ENCODE measurements around the gene DNMT3L. TPM values are rescaled to one million over a fixed set of nuclear protein-coding genes. Genes with fewer than 3 reads are reported as not detected.
"Not testable (repeated sequence)": the region's sequence is repeated elsewhere in the genome, so short reads cannot be mapped to it uniquely, and the experiment has no call there.

The DNMT3L gene
- total and polyA plus RNA-seq, 7 experiments from 2014 or later: not detected

DNA sequence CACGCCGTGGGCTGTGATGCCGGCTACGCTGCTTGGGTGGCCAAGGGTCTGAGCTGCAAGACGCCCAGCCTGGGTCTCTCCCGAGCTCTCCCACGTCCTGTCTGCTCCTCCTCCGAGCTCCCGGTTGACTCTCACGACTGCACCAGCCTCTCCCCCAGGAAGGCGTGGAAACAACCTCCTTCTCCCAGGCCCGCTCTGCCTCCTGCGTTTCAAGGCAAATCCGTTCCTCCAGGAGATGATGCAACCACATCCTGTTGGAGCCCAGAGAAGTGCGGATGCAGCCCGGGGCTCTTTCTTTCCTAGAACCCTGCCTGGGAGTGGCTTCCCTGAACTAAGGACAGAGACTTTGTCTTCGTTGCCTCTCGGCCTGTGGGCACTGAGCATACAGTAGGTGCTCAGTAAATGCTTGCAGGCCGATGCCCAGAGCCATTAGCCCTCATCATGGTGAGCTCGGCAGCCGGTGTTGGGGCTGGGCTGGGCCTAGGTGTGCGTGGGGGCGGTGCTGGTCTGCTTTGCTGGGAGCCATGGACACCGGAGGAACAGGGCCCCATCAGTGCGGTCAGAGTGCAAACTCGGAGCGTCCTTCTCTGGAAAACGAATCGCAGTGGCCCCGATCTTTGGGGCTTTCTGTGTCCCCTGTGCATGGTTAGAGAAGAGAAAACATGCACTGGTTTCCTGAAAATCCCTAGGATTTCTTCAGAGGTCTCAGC is 59.0 kb downstream of the DNMT3L start:
- H3K36me3 Mint-ChIP-seq; CTCF ChIA-PET; intact Hi-C loops (cut with micrococcal nuclease); H3K27ac ChIP-seq (ENCODE audit: low read depth, low read length); H3K4me1 Mint-ChIP-seq; H3K9me3 ChIP-seq (ENCODE audit: control insufficient read depth in 2 of 3, low read length in 3 of 3); H3K27me3 Mint-ChIP-seq; H3K4me3 ChIP-seq (ENCODE audit: low read length); H3K4me3 Mint-ChIP-seq; H3K27ac Mint-ChIP-seq; ATAC-seq; H3K36me3 ChIP-seq (ENCODE audit: control insufficient read depth in 2 of 3, insufficient read depth in 3 of 3, low read length in 3 of 3); DNase-seq; H3K4me1 ChIP-seq (ENCODE audit: control insufficient read depth in 2 of 2, insufficient read depth in 2 of 2, low read length in 2 of 2); POLR2A ChIA-PET; H3K27me3 ChIP-seq (ENCODE audit: control insufficient read depth in 2 of 2, insufficient read depth in 2 of 2, low read length in 2 of 2); H3K9me3 Mint-ChIP-seq: not testable (repeated sequence)

DNA sequence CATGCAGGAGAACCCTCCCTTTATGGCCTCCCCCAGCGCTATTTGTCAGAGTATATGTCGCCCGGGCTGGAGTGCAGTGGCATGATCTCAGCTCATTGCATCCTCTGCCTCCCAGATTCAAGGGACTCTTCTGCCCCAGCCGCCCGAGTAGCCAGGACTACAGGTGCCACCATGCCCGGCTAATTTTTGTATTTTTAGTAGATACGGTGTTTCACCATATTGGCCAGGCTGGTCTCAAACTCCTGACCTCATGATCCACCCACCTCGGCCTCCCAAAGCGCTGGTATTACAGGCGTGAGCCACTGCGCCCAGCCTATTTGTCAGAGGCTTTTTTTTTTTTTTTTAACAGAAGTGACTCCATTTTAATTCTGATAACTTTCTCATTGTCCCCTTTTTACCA is 61.7 kb downstream of the DNMT3L start:
- intact Hi-C loops (cut with micrococcal nuclease); H3K9me3 Mint-ChIP-seq; H3K27me3 ChIP-seq (ENCODE audit: control insufficient read depth in 2 of 2, insufficient read depth in 2 of 2, low read length in 2 of 2); H3K27me3 Mint-ChIP-seq; H3K4me3 Mint-ChIP-seq; H3K4me1 Mint-ChIP-seq; H3K36me3 Mint-ChIP-seq; ATAC-seq; H3K9me3 ChIP-seq (ENCODE audit: control insufficient read depth in 2 of 3, low read length in 3 of 3); H3K4me1 ChIP-seq (ENCODE audit: control insufficient read depth in 2 of 2, insufficient read depth in 2 of 2, low read length in 2 of 2); H3K36me3 ChIP-seq (ENCODE audit: control insufficient read depth in 2 of 3, insufficient read depth in 3 of 3, low read length in 3 of 3); DNase-seq; CTCF ChIA-PET; H3K4me3 ChIP-seq (ENCODE audit: low read length); H3K27ac ChIP-seq (ENCODE audit: low read depth, low read length): not testable (repeated sequence)
- POLR2A ChIA-PET: interaction anchor here (0.7 kb wide), 1 partner anchor 238 kb away, joined by 3 read pairs; no protein-coding TSS in a partner anchor
- H3K27ac Mint-ChIP-seq: peak overlapping the region in 2 of 9 donors; percentile 70 to 76

DNA sequence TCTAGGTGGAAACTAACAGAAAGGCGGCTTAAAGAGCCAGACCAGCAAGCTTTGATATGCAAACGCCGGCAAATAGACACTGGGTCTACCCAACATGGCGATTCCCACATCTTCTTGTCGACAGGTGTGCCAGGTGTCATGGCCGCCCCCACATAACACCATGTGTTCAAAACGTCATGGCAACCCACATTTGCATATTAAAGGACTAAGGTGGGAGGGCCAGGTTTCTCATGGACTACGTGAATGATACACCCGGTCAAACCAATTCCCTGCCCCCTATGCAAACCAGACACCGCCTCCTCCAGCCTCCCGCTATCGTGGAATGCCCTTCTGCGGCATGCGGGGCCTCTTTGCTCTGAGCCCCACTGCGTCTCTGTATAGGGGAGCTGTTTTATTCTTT is 62.2 kb downstream of the DNMT3L start:
- POLR2A ChIA-PET: no interaction called here
- H3K4me1 Mint-ChIP-seq: no peaks in the 10 kb centered on the region
- Histone ChIP-seq H3K4me3 (ENCODE audit: low read length) (no peak overlapping the region), H3K36me3 (ENCODE audit: control insufficient read depth in 2 of 3, insufficient read depth in 3 of 3, low read length in 3 of 3) (no peaks in the 10 kb centered on the region), H3K27me3 (ENCODE audit: control insufficient read depth in 2 of 2, insufficient read depth in 2 of 2, low read length in 2 of 2) (no peaks in the 10 kb centered on the region), H3K9me3 (ENCODE audit: control insufficient read depth in 2 of 3, low read length in 3 of 3) (no peaks in the 10 kb centered on the region), H3K27ac (ENCODE audit: low read depth, low read length) (no peak overlapping the region), H3K4me1 (ENCODE audit: control insufficient read depth in 2 of 2, insufficient read depth in 2 of 2, low read length in 2 of 2) (no peaks in the 10 kb centered on the region)
- no peak for DNase-seq
- no peaks in the 10 kb centered on the region for H3K36me3 Mint-ChIP-seq
- CTCF ChIA-PET: no interaction called here
- no peaks in the 10 kb centered on the region for H3K27me3 Mint-ChIP-seq
- intact Hi-C loops (cut with micrococcal nuclease): no loop called here
- H3K9me3 Mint-ChIP-seq: no peaks in the 10 kb centered on the region
- H3K4me3 Mint-ChIP-seq: no peak overlapping the region
- no peak for ATAC-seq
- peak overlapping the region in 1 of 9 donors; percentile 70 for H3K27ac Mint-ChIP-seq

DNA sequence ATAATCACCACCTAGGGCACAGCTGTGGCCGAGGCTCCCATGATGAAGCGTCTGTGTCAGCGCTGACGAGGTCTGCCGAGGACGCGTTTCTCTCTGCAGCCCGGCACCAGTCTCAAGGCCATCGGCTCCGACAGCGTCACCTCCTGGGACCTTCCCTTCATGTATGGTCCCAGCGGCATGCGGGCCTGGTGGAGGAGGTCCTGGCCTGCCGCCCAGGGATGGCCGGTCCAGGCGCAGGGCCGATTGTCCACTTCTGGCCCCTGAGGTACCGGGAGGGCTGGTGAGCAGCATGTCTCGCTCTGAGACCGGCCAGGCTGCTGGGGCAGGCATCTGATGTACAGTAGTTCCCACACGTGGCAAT is 64.6 kb downstream of the DNMT3L start:
- intact Hi-C loops (cut with micrococcal nuclease); H3K36me3 ChIP-seq (ENCODE audit: control insufficient read depth in 2 of 3, insufficient read depth in 3 of 3, low read length in 3 of 3); POLR2A ChIA-PET; DNase-seq; H3K4me3 Mint-ChIP-seq; H3K4me1 ChIP-seq (ENCODE audit: control insufficient read depth in 2 of 2, insufficient read depth in 2 of 2, low read length in 2 of 2); H3K4me3 ChIP-seq (ENCODE audit: low read length); H3K27ac ChIP-seq (ENCODE audit: low read depth, low read length); H3K36me3 Mint-ChIP-seq; CTCF ChIA-PET; H3K4me1 Mint-ChIP-seq; ATAC-seq; H3K27me3 Mint-ChIP-seq; H3K9me3 Mint-ChIP-seq; H3K27me3 ChIP-seq (ENCODE audit: control insufficient read depth in 2 of 2, insufficient read depth in 2 of 2, low read length in 2 of 2); H3K9me3 ChIP-seq (ENCODE audit: control insufficient read depth in 2 of 3, low read length in 3 of 3); H3K27ac Mint-ChIP-seq: not testable (repeated sequence)

Other genes starting within 250 kb of the DNMT3L start
- 100 to 1,000 TPM in 2 of 5 experiments, 10 to 100 TPM in 3; 80.6 to 119 (median 93.2) TPM for gene TRAPPC10, start 249.6 kb downstream of the DNMT3L start, total RNA-seq
- 10 to 100 TPM; 15.6 to 26.5 TPM for gene TRAPPC10, start 249.6 kb downstream of the DNMT3L start, polyA plus RNA-seq
- 10 to 100 TPM; 12.0 to 42.3 (median 23.0) TPM for gene PWP2, start 154.5 kb downstream of the DNMT3L start, total RNA-seq
- 10 to 100 TPM in 1 of 2 donors, 1 to 10 TPM in 1; 8.7 to 17.9 TPM for gene PWP2, start 154.5 kb downstream of the DNMT3L start, polyA plus RNA-seq
- 10 to 100 TPM; 13.3 to 47.8 (median 46.5) TPM for gene GATD3, start 128.2 kb downstream of the DNMT3L start, total RNA-seq
- gene GATD3, start 128.2 kb downstream of the DNMT3L start, polyA plus RNA-seq: 10 to 100 TPM; 51.2 to 56.8 TPM
- 10 to 100 TPM in 3 of 5 experiments, 1 to 10 TPM in 2; 3.3 to 20.4 (median 10.7) TPM for gene ICOSLG, start 21.0 kb downstream of the DNMT3L start, total RNA-seq
- 1 to 10 TPM in 1 of 2 donors, under 1 TPM in 1; 0.45 to 3.6 TPM for gene ICOSLG, start 21.0 kb downstream of the DNMT3L start, polyA plus RNA-seq
- gene AIRE, start 24.0 kb upstream of the DNMT3L start, total RNA-seq: 1 to 10 TPM in 1 of 5 experiments, under 1 TPM in 1, not detected in 3; 0.32 to 2.6 TPM
- gene AIRE, start 24.0 kb upstream of the DNMT3L start, polyA plus RNA-seq: under 1 TPM in 1 of 2 donors, not detected in 1; 0.14 TPM
- 100 to 1,000 TPM; 107 to 196 (median 122) TPM for gene PFKL, start 38.2 kb upstream of the DNMT3L start, total RNA-seq
- 100 to 1,000 TPM in 1 of 2 donors, 10 to 100 TPM in 1; 75.0 to 103 TPM for gene PFKL, start 38.2 kb upstream of the DNMT3L start, polyA plus RNA-seq
- gene CFAP410, start 77.5 kb upstream of the DNMT3L start, total RNA-seq: 10 to 100 TPM; 20.8 to 66.7 (median 49.5) TPM
- gene CFAP410, start 77.5 kb upstream of the DNMT3L start, polyA plus RNA-seq: 10 to 100 TPM; 26.3 to 45.4 TPM
- 10 to 100 TPM in 2 of 5 experiments, 1 to 10 TPM in 3; 1.2 to 29.6 (median 5.3) TPM for gene TRPM2, start 91.7 kb upstream of the DNMT3L start, total RNA-seq
- 1 to 10 TPM; 1.5 to 1.7 TPM for gene TRPM2, start 91.7 kb upstream of the DNMT3L start, polyA plus RNA-seq
- 1 to 10 TPM in 3 of 5 experiments, under 1 TPM in 2; 0.79 to 3.3 (median 1.0) TPM for gene LRRC3, start 193.6 kb upstream of the DNMT3L start, total RNA-seq
- gene LRRC3, start 193.6 kb upstream of the DNMT3L start, polyA plus RNA-seq: under 1 TPM; 0.06 to 0.66 TPM